Tibial nerve (tissue), 3 donors: Measurements from ENCODE around the gene PPP1R1A.

Source experiments
- POLR2A ChIP-seq, 2 donors: fragments of 450-650 bp; IDR thresholded peaks; one replicate each; pipeline ENCODE4 v1.6.1; 2017; ENCODE audit warnings: antibody characterized with exemption in 2 of 2, mild to moderate bottlenecking in 2 of 2, moderate library complexity in 2 of 2
- TF ChIP-seq, protein P1 (sequence below), 5 experiments: fragments of 200-600 bp in 3 of 5; fragments of 450-650 bp in 2 of 5; sonication (generic) in 3 of 5; IDR thresholded peaks; one replicate each; pipeline ENCODE4 v1.5.1; 2016 to 2019; ENCODE audit warnings: antibody characterized with exemption in 5 of 5, mild to moderate bottlenecking in 3 of 5, moderate library complexity in 2 of 5

DNA sequence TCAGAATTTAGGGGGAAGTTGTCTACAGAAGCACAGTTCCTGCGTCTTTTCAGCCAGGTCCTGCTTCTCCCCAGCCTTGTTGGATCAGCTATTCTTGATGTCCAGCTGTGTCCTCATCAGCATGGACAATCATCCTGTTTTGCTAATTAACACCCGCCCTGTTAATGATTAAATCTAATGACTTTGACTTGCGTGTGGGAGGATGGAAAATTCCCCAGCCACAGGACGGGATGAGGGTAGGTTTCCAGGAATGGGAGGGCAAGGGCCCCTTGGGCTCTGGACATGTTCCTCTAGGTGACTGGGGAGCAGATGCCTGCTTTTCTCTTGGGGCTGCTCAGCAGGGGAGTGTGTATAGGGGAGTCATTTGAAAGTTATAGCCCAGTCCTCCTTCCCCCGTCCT, 5.3 kb upstream of the PPP1R1A start:
- TF ChIP-seq, protein P1, sequence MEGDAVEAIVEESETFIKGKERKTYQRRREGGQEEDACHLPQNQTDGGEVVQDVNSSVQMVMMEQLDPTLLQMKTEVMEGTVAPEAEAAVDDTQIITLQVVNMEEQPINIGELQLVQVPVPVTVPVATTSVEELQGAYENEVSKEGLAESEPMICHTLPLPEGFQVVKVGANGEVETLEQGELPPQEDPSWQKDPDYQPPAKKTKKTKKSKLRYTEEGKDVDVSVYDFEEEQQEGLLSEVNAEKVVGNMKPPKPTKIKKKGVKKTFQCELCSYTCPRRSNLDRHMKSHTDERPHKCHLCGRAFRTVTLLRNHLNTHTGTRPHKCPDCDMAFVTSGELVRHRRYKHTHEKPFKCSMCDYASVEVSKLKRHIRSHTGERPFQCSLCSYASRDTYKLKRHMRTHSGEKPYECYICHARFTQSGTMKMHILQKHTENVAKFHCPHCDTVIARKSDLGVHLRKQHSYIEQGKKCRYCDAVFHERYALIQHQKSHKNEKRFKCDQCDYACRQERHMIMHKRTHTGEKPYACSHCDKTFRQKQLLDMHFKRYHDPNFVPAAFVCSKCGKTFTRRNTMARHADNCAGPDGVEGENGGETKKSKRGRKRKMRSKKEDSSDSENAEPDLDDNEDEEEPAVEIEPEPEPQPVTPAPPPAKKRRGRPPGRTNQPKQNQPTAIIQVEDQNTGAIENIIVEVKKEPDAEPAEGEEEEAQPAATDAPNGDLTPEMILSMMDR (IDR thresholded peaks at IDR 0.05): no peak
- no peak for TF ChIP-seq POLR2A (IDR thresholded peaks at IDR 0.05)
